ENCODE data around the gene TRIM8. TPM values are rescaled to one million over a fixed set of nuclear protein-coding genes. Genes with fewer than 3 reads are reported as not detected.

TRIM8 gene
- total RNA-seq, 1 experiment from 2014 or later, result 36.3 TPM

- TF ChIP-seq GABPB1 (CRISPR knock-in tag; IDR thresholded peaks at IDR 0.05) (no peak), NFYB (CRISPR knock-in tag; conservative IDR thresholded peaks at IDR 0.05; ENCODE audit: low read depth) (no peak), PRDM15 (CRISPR knock-in tag; IDR thresholded peaks at IDR 0.05) (peak; percentile 53), ZNF232 (CRISPR knock-in tag; IDR thresholded peaks at IDR 0.05) (no peak), ZBTB21 (CRISPR knock-in tag; IDR thresholded peaks at IDR 0.05; ENCODE audit: borderline replicate concordance) (no peak), FOXP4 (CRISPR knock-in tag; IDR thresholded peaks at IDR 0.05) (no peak), ZNF317 (CRISPR knock-in tag; IDR thresholded peaks at IDR 0.05; ENCODE audit: borderline replicate concordance, low read depth) (no peak), E2F5 (CRISPR knock-in tag; IDR thresholded peaks at IDR 0.05) (no peak)
- H3K27me3 Mint-ChIP-seq (ENCODE audit: low read depth), result no peaks in the 10 kb centered on the region
- ATAC-seq (no peak), DNase-seq (ENCODE audit: low spot score) (no peak)
- H3K4me3 Mint-ChIP-seq, result no peak overlapping the region
- no peaks in the 10 kb centered on the region for H3K36me3 Mint-ChIP-seq
- peaks cover 38% of the 10 kb centered on the region for H3K4me1 Mint-ChIP-seq
- POLR2A ChIA-PET, result no interaction called here
- H3K9me3 Mint-ChIP-seq, result no peaks in the 10 kb centered on the region
- H3K27ac Mint-ChIP-seq, result no peak overlapping the region; the same call in 1 of the 2 replicates
- CTCF ChIA-PET, result interaction anchor here (1.0 to 6.8 kb wide), 4 partner anchors 8 to 39 kb away, joined by 3 to 77 read pairs (median 6); partner anchors contain the start of gene TRIM8
Observed at GRCh38 chr10:102668326-102669107, 24.2 kb downstream of the TRIM8 start.

GRCh38 chr10:102669206-102670064, 25.2 kb downstream of the TRIM8 start:
- H3K4me1 Mint-ChIP-seq, result peaks cover 47% of the 10 kb centered on the region
- peak; percentile 56 for DNase-seq (ENCODE audit: low spot score)

More at GRCh38 chr10:102669206-102670064, 25.2 kb downstream of the TRIM8 start:
- POLR2A ChIA-PET, result interaction anchor here (1.4 kb wide), 1 partner anchor 9 kb away, joined by 5 read pairs; no protein-coding TSS in a partner anchor
- ATAC-seq, result peak; percentile 43
- no peak overlapping the region for H3K4me3 Mint-ChIP-seq
- 0 out of 2 replicates have a peak, but pooled peaks have one; percentile 17 for TF ChIP-seq FOXP1 (CRISPR knock-in tag; IDR thresholded peaks at IDR 0.05; ENCODE audit: borderline replicate concordance)
- TF ChIP-seq ERG (CRISPR knock-in tag; IDR thresholded peaks at IDR 0.05), result no peak
- TF ChIP-seq ZNF317 (CRISPR knock-in tag; IDR thresholded peaks at IDR 0.05; ENCODE audit: borderline replicate concordance, low read depth), result no peak
- TF ChIP-seq CTCF (IDR thresholded peaks at IDR 0.05), result peak; percentile 55
- no peaks in the 10 kb centered on the region for H3K27me3 Mint-ChIP-seq (ENCODE audit: low read depth)
- CTCF ChIA-PET, result interaction anchor here (0.7 to 6.8 kb wide), 23 partner anchors 7 to 450 kb away, joined by 3 to 77 read pairs (median 4); partner anchors contain the start of genes ACTR1A, ARL3, SFXN2 and SUFU
- H3K9me3 Mint-ChIP-seq, result no peaks in the 10 kb centered on the region
- no peaks in the 10 kb centered on the region for H3K36me3 Mint-ChIP-seq
- no peak overlapping the region for H3K27ac Mint-ChIP-seq

Data from WTC11 (cell line).